ENCODE measurements around the gene TMEM123. TPM values are rescaled to one million over a fixed set of nuclear protein-coding genes. Genes with fewer than 3 reads are reported as not detected.

Gene TMEM123
- total and polyA plus RNA-seq, 2 donors from 2014 or later: 57.0 to 143 TPM

GRCh38 chr11:102499931-102500330, 47.4 kb upstream of the TMEM123 start:
- Histone ChIP-seq H3K36me3 (ENCODE audit: control insufficient read depth in 2 of 3, insufficient read depth in 3 of 3, low read length in 3 of 3) (no peaks in the 10 kb centered on the region), H3K4me3 (ENCODE audit: low read length in 3 of 3) (no peak overlapping the region), H3K27ac (ENCODE audit: low read depth in 2 of 2, low read length in 2 of 2) (no peak overlapping the region), H3K4me1 (ENCODE audit: control insufficient read depth in 2 of 3, insufficient read depth in 2 of 3, low read depth in 1 of 3, low read length in 3 of 3) (peaks cover 0 to 4% (median 0%) of the 10 kb centered on the region in 3 donors), H3K27me3 (ENCODE audit: control insufficient read depth, insufficient read depth, low read length) (no peaks in the 10 kb centered on the region), H3K9ac (ENCODE audit: low read length in 3 of 3) (no peak overlapping the region), H3K9me3 (ENCODE audit: control insufficient read depth in 2 of 3, insufficient read depth in 1 of 3, low read length in 3 of 3) (no peaks in the 10 kb centered on the region)
- DNase-seq (no peak), FAIRE-seq (no peak)
- TF ChIP-seq CTCF (IDR thresholded peaks at IDR 0.05; ENCODE audit: borderline replicate concordance, extremely low read depth, insufficient read depth): no peak
- intact Hi-C loops (cut with DNase I): loop anchor here (10.0 kb wide), 1 partner anchor 135 kb away; no protein-coding TSS in a partner anchor

- H3K27ac ChIP-seq (ENCODE audit: low read depth in 2 of 2, low read length in 2 of 2): no peak overlapping the region
- H3K4me1 ChIP-seq (ENCODE audit: control insufficient read depth in 2 of 3, insufficient read depth in 2 of 3, low read depth in 1 of 3, low read length in 3 of 3): peaks cover 0 to 4% (median 0%) of the 10 kb centered on the region in 3 donors
- H3K9ac ChIP-seq (ENCODE audit: low read length in 3 of 3): no peak overlapping the region
- H3K27me3 ChIP-seq (ENCODE audit: control insufficient read depth, insufficient read depth, low read length): no peaks in the 10 kb centered on the region
- intact Hi-C loops (cut with DNase I): loop anchor here (10.0 kb wide), 1 partner anchor 134 kb away; no protein-coding TSS in a partner anchor
- H3K36me3 ChIP-seq (ENCODE audit: control insufficient read depth in 2 of 3, insufficient read depth in 3 of 3, low read length in 3 of 3): no peaks in the 10 kb centered on the region
- DNase-seq (no peak), FAIRE-seq (no peak)
- no peak for TF ChIP-seq CTCF (IDR thresholded peaks at IDR 0.05; ENCODE audit: borderline replicate concordance, extremely low read depth, insufficient read depth)
- no peak overlapping the region for H3K4me3 ChIP-seq (ENCODE audit: low read length in 3 of 3)
- no peaks in the 10 kb centered on the region for H3K9me3 ChIP-seq (ENCODE audit: control insufficient read depth in 2 of 3, insufficient read depth in 1 of 3, low read length in 3 of 3)
These were observed 46.6 kb upstream of the TMEM123 start for GRCh38 chr11:102499151-102499550.

- Histone ChIP-seq H3K36me3 (ENCODE audit: control insufficient read depth in 2 of 3, insufficient read depth in 3 of 3, low read length in 3 of 3) (no peaks in the 10 kb centered on the region), H3K27ac (ENCODE audit: low read depth in 2 of 2, low read length in 2 of 2) (no peak overlapping the region), H3K4me1 (ENCODE audit: control insufficient read depth in 2 of 3, insufficient read depth in 2 of 3, low read depth in 1 of 3, low read length in 3 of 3) (peaks cover 0 to 4% (median 0%) of the 10 kb centered on the region in 3 donors), H3K9ac (ENCODE audit: low read length in 3 of 3) (no peak overlapping the region), H3K9me3 (ENCODE audit: control insufficient read depth in 2 of 3, insufficient read depth in 1 of 3, low read length in 3 of 3) (no peaks in the 10 kb centered on the region), H3K4me3 (ENCODE audit: low read length in 3 of 3) (no peak overlapping the region), H3K27me3 (ENCODE audit: control insufficient read depth, insufficient read depth, low read length) (no peaks in the 10 kb centered on the region)
- intact Hi-C loops (cut with DNase I): loop anchor here (10.0 kb wide), 1 partner anchor 132 kb away; no protein-coding TSS in a partner anchor
- FAIRE-seq: no peak
- no peak for DNase-seq
- TF ChIP-seq CTCF (IDR thresholded peaks at IDR 0.05; ENCODE audit: borderline replicate concordance, extremely low read depth, insufficient read depth): no peak
These were observed 44.5 kb upstream of the TMEM123 start for GRCh38 chr11:102497061-102497460.
